HG03064 (cell line): ENCODE measurements around the gene PRR7.
A peak's percentile ranks its signal among the peaks of the same experiment; 100 is the strongest.

Source experiments
- ATAC-seq: cut with Tn5 transposase; IDR thresholded peaks from one replicate; pipeline ENCODE4 v1.9.1; 2021; ENCODE audit warnings: low read depth; ENCODE audit not compliant: unreplicated experiment

The PRR7 gene

GRCh38 chr5:177449140-177450061 is 2.8 kb downstream of the PRR7 start:
- no peak for ATAC-seq

GRCh38 chr5:177450667-177451424 is 4.2 kb downstream of the PRR7 start:
- no peak for ATAC-seq

- ATAC-seq, result no peak
Measured at GRCh38 chr5:177452688-177453638, 6.3 kb downstream of the PRR7 start.

- ATAC-seq, result peak; percentile 0
Measured at GRCh38 chr5:177453852-177454396, 7.3 kb downstream of the PRR7 start.

GRCh38 chr5:177454397-177455035 is 7.9 kb downstream of the PRR7 start:
- ATAC-seq, result peak; percentile 45

- ATAC-seq, result peak; percentile 52
Measured at GRCh38 chr5:177455036-177455660, 8.5 kb downstream of the PRR7 start.

GRCh38 chr5:177455661-177456590 is 9.3 kb downstream of the PRR7 start:
- ATAC-seq, result peak; percentile 7

- no peak for ATAC-seq
Measured at GRCh38 chr5:177456591-177456964, 10.0 kb downstream of the PRR7 start.

GRCh38 chr5:177456976-177457851 is 10.6 kb downstream of the PRR7 start:
- peak; percentile 37 for ATAC-seq

GRCh38 chr5:177457852-177458681 is 11.5 kb downstream of the PRR7 start:
- no peak for ATAC-seq

GRCh38 chr5:177458912-177459350 is 12.3 kb downstream of the PRR7 start:
- no peak for ATAC-seq

- no peak for ATAC-seq
Measured at GRCh38 chr5:177459357-177459756, 12.7 kb downstream of the PRR7 start.

- ATAC-seq, result no peak
Measured at GRCh38 chr5:177459819-177460628, 13.4 kb downstream of the PRR7 start.

GRCh38 chr5:177462021-177462670 is 15.5 kb downstream of the PRR7 start:
- ATAC-seq, result no peak

- no peak for ATAC-seq
Measured at GRCh38 chr5:177465044-177465443, 18.4 kb downstream of the PRR7 start.
